Hepatocyte (in vitro differentiated cells): ENCODE measurements around the gene ZNF521. TPM values are rescaled to one million over a fixed set of nuclear protein-coding genes. Genes with fewer than 3 reads are reported as not detected.

Experiments
- DNase-seq: peaks from one replicate; pipeline ENCODE4 v3.0.0-alpha.2; 2016; ENCODE audit warnings: low spot score
- H2AFZ ChIP-seq: fragments of 200-600 bp; sonication (generic); 2 replicates; pipeline ENCODE4 v1.6.0; 2016; ENCODE audit warnings: antibody characterized with exemption, mild to moderate bottlenecking
- H3K27ac ChIP-seq: fragments of 200-600 bp; sonication (generic); 2 replicates; pipeline ENCODE4 v1.5.1; 2016; ENCODE audit warnings: mild to moderate bottlenecking
- H3K27me3 ChIP-seq: fragments of 200-600 bp; sonication (generic); 2 replicates; pipeline ENCODE4 v1.6.1; 2016
- H3K36me3 ChIP-seq: fragments of 200-600 bp; sonication (generic); replicated peaks from 2 replicates; pipeline ENCODE4 v1.5.1; 2016; ENCODE audit warnings: low read depth; ENCODE audit not compliant: insufficient read depth
- H3K4me1 ChIP-seq: fragments of 200-600 bp; sonication (generic); 2 replicates; pipeline ENCODE4 v1.5.1; 2016; ENCODE audit warnings: mild to moderate bottlenecking, moderate library complexity; ENCODE audit not compliant: insufficient read depth
- H3K4me2 ChIP-seq: fragments of 200-600 bp; sonication (generic); 2 replicates; pipeline ENCODE4 v1.6.0; 2016
- H3K4me3 ChIP-seq: fragments of 200-600 bp; sonication (generic); 2 replicates; pipeline ENCODE4 v1.5.1; 2016; ENCODE audit warnings: mild to moderate bottlenecking
- H3K79me2 ChIP-seq: fragments of 200-600 bp; sonication (generic); 2 replicates; pipeline ENCODE4 v1.6.0; 2017; ENCODE audit warnings: mild to moderate bottlenecking
- H3K9me2 ChIP-seq: fragments of 200-600 bp; sonication (generic); replicated peaks from 2 replicates; pipeline ENCODE4 v1.6.0; 2017; ENCODE audit warnings: mild to moderate bottlenecking; ENCODE audit not compliant: insufficient read depth
- H3K9me3 ChIP-seq: fragments of 200-600 bp; sonication (generic); 2 replicates; pipeline ENCODE4 v1.5.1; 2016; ENCODE audit warnings: low read depth, mild to moderate bottlenecking
- H4K20me1 ChIP-seq: fragments of 200-600 bp; sonication (generic); 2 replicates; pipeline ENCODE4 v1.6.0; 2016; ENCODE audit warnings: mild to moderate bottlenecking; ENCODE audit not compliant: insufficient read depth, poor library complexity, severe bottlenecking
- EZH2 ChIP-seq: fragments of 200-600 bp; sonication (generic); IDR thresholded peaks from 2 replicates; pipeline ENCODE4 v1.6.1; 2016; ENCODE audit warnings: antibody characterized with exemption, mild to moderate bottlenecking, borderline replicate concordance
- EZH2phosphoT487 ChIP-seq: fragments of 200-600 bp; sonication (generic); IDR thresholded peaks from one replicate; pipeline ENCODE4 v1.6.1; 2018; ENCODE audit warnings: antibody characterized with exemption, mild to moderate bottlenecking, low read depth, moderate library complexity; ENCODE audit not compliant: unreplicated experiment, severe bottlenecking
- WGBS: methylation state at CpG from one replicate; pipeline ENCODE4 v1.1.6; 2016; ENCODE audit warnings: low lambda C conversion rate; ENCODE audit errors: missing lambda C conversion rate; 5-methylcytosine and 5-hydroxymethylcytosine counted together
- polyA plus RNA-seq: library from polyadenylated mRNA; unstranded; fragments of >200 nt; fragmentation: Nextera tagmentation; extraction: Ambion mirVana; gene quantifications from 2 replicates; pipeline ENCODE4 v1.2.1, GENCODE V29; 2016
- total RNA-seq: library from RNA; depleted of rRNA; stranded (reverse); fragments of >200 nt; gene quantifications from 2 replicates; pipeline ENCODE4 v1.2.3, GENCODE V29; 2014
- TF ChIP-seq, protein P1 (sequence below): fragments of 200-600 bp; sonication (generic); IDR thresholded peaks from 2 replicates; pipeline ENCODE4 v1.5.1; 2016; ENCODE audit warnings: antibody characterized with exemption, mild to moderate bottlenecking; ENCODE audit not compliant: poor library complexity

The ZNF521 gene
- total and polyA plus RNA-seq, 2 experiments from 2014 or later, result 9.0 to 16.3 TPM

DNA sequence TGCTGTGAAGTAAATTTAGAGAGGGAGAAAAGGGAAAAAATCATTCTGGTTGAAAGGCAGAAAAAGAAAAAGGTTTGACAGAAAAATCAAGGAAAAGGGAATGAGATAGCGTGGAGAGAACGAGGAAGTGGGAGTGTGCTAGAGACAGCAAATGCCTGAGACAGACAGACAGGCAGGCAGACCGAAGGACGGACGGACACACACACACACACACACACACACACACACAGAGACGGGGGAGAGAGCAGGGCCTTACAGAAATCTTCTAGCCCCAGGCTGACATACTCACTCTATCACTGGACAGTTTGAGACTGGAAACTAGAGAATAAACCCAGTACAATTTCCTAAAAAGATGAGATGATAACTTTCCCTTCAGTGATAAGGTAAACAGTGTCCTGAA is 238.4 kb downstream of the ZNF521 start:
- H3K27ac ChIP-seq, result no peak overlapping the region
- WGBS, result 66% methylated on average over 6 of the region's 6 CpGs
- no peak for DNase-seq

DNA sequence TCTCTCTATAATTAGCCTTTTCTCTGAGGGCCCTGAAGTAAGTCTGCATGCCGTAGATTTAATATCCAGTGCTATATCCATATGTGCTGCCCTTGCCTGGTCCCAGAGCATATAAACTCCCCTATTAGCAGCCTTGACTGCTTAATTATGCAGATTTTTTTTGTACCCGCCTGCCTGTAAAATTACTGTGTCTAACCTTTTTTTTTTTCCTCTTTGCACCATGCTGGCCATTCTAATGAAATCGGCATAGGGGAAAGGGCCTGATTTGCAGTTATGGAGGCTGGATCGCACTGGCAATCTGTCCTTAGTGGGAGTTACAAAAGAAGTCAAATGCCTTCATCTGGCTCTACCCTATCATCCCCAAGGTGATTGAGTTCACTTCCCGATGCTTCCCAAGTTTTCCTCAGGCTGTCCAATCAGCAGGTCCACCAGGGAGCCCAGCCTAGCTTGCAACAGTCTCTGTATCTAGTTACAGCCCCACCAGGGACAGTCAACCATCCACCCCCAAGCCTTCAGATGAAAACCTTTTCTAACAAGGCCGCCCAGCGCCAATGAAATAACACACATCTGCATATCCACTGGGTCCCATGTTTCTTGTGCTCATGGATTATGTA is 239.0 kb downstream of the ZNF521 start:
- no peak overlapping the region for H3K27ac ChIP-seq
- H3K4me3 ChIP-seq, result no peak overlapping the region
- H3K9me2 ChIP-seq, result no peaks in the 10 kb centered on the region
- no peak overlapping the region for H2AFZ ChIP-seq
- no peaks in the 10 kb centered on the region for H3K9me3 ChIP-seq
- no peak for TF ChIP-seq EZH2phosphoT487
- H4K20me1 ChIP-seq, result no peaks in the 10 kb centered on the region
- 94% methylated on average over 7 of the region's 7 CpGs for WGBS
- no peak overlapping the region for H3K4me2 ChIP-seq
- DNase-seq, result no peak
- no peaks in the 10 kb centered on the region for H3K79me2 ChIP-seq
- H3K27me3 ChIP-seq, result no peaks in the 10 kb centered on the region
- H3K4me1 ChIP-seq, result peaks cover 8% of the 10 kb centered on the region
- H3K36me3 ChIP-seq, result no peaks in the 10 kb centered on the region

More for the DNA sequence above, 238.4 kb downstream of the ZNF521 start:
- Histone ChIP-seq H2AFZ (no peak overlapping the region), H3K79me2 (no peaks in the 10 kb centered on the region), H3K27me3 (no peaks in the 10 kb centered on the region), H3K36me3 (no peaks in the 10 kb centered on the region), H3K4me3 (no peak overlapping the region), H3K4me2 (no peak overlapping the region), H4K20me1 (no peaks in the 10 kb centered on the region), H3K9me3 (no peaks in the 10 kb centered on the region), H3K9me2 (no peaks in the 10 kb centered on the region), H3K4me1 (peaks cover 8% of the 10 kb centered on the region)
- no peak for TF ChIP-seq EZH2
- no peak for TF ChIP-seq EZH2phosphoT487
- TF ChIP-seq, protein P1, sequence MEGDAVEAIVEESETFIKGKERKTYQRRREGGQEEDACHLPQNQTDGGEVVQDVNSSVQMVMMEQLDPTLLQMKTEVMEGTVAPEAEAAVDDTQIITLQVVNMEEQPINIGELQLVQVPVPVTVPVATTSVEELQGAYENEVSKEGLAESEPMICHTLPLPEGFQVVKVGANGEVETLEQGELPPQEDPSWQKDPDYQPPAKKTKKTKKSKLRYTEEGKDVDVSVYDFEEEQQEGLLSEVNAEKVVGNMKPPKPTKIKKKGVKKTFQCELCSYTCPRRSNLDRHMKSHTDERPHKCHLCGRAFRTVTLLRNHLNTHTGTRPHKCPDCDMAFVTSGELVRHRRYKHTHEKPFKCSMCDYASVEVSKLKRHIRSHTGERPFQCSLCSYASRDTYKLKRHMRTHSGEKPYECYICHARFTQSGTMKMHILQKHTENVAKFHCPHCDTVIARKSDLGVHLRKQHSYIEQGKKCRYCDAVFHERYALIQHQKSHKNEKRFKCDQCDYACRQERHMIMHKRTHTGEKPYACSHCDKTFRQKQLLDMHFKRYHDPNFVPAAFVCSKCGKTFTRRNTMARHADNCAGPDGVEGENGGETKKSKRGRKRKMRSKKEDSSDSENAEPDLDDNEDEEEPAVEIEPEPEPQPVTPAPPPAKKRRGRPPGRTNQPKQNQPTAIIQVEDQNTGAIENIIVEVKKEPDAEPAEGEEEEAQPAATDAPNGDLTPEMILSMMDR, result no peak

DNA sequence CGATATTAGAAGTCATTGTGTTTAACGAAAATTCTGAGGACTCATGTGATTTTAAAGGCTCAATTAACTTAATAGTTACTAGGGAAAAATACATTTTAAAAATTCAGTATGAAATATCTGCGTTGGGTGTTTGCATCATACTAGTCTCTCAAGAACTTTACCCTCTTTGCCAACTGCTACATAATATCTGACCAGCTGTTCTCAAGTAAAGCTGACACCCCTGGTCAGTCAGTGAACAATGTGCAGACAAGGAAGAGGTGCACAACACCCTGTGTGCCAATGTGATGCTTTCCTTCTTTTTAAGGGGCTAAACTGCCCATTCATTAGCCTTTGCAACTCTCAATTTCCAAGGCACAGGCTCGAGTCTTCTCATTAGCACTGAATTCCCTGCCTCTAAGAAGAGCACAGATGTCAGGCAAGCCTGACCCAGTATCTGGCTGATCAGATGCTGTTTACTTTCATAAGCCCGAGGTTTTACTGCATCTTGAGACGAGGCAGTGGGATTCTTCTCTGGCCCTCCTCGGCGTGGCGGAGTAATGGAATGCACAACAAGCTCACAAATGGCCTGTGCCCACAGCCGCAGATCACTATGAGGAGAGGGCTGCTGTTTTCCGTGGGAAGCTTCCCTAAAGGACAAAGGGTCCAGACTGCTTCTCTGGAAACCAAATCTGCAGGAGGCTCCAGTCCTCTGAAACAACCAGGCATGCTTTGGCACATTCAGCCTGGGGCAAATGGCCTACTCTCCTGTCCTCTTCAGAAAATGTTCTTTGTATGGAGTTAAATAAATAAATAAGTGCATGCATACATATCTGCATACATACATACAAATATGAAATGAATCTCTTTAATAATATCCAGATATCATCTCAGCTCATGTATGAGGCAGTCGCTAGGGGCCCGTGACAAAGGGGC is 240.3 kb downstream of the ZNF521 start:
- Histone ChIP-seq H3K27ac (no peak overlapping the region), H3K36me3 (no peaks in the 10 kb centered on the region), H4K20me1 (no peaks in the 10 kb centered on the region), H3K27me3 (no peaks in the 10 kb centered on the region), H3K9me3 (no peaks in the 10 kb centered on the region), H3K4me3 (no peak overlapping the region), H3K4me1 (peaks cover 8% of the 10 kb centered on the region), H3K9me2 (no peaks in the 10 kb centered on the region), H3K79me2 (no peaks in the 10 kb centered on the region), H2AFZ (no peak overlapping the region), H3K4me2 (peak overlapping the region; percentile 32)
- no peak for DNase-seq
- WGBS, result 57% methylated on average over 13 of the region's 13 CpGs
- TF ChIP-seq, protein P1, result no peak
- no peak for TF ChIP-seq EZH2phosphoT487
- TF ChIP-seq EZH2, result no peak

DNA sequence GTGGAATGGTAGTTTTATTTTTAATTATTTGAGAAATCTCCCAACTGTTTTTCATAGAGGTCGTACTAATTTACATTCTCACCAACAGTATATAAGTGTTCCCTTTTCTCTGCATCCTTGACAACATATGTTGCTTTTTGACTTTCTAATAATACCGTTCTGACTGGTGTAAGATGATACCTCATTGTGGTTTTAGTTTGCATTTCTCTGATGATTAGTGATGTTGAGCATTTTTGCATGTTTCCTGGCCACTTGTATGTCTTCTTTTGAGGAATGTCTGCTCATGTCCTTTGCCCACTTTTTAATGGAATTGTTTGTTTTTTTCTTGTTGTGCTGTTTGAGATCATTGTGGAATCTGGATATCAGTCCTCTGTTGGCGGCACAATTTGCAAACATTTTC is 242.5 kb downstream of the ZNF521 start:
- no peak for DNase-seq
- no peak overlapping the region for H3K27ac ChIP-seq
- H3K4me1 ChIP-seq, result peaks cover 8% of the 10 kb centered on the region
- no peaks in the 10 kb centered on the region for H3K27me3 ChIP-seq
- TF ChIP-seq EZH2 (no peak), EZH2phosphoT487 (no peak)
- TF ChIP-seq, protein P1, result no peak
- no peaks in the 10 kb centered on the region for H3K79me2 ChIP-seq
- no peaks in the 10 kb centered on the region for H3K9me3 ChIP-seq
- no peaks in the 10 kb centered on the region for H3K36me3 ChIP-seq
- WGBS, result 80% methylated on average over 3 of the region's 3 CpGs
- no peak overlapping the region for H3K4me3 ChIP-seq
- H4K20me1 ChIP-seq, result no peaks in the 10 kb centered on the region
- H2AFZ ChIP-seq, result no peak overlapping the region
- no peak overlapping the region for H3K4me2 ChIP-seq
- H3K9me2 ChIP-seq, result no peaks in the 10 kb centered on the region
